Measurements from ENCODE around the gene TMBIM6.

TMBIM6 gene

DNA sequence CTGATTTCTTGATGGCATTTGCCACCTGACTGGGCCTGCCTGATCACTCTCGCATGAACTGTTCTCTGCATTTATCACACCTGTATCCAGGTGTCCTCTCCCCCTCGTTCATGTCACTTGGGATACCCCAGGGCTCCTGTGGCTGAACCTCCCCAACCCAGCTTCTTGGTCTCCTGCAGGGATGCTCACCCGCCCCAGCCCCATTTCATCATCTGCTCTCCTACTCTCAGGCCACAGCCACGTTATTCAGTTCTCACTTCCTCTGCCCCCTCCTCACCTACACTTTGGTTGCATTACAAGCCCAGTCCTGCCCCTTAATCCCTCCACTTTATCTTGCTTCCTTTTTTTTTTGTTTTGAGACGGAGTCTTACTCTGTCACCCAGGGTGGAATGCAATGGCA, 35.5 kb downstream of the TMBIM6 start:
- no peak overlapping the region for H2BK12ac ChIP-seq (ENCODE audit: low read length)
- no peaks in the 10 kb centered on the region for H3K27me3 ChIP-seq (ENCODE audit: insufficient read depth, low read length)
- H3K79me2 ChIP-seq (ENCODE audit: control insufficient read depth, insufficient read depth, low read length, poor library complexity): no peaks in the 10 kb centered on the region
- no peak overlapping the region for H2BK120ac ChIP-seq (ENCODE audit: insufficient read depth, low read length, poor library complexity)
- H2AK5ac ChIP-seq (ENCODE audit: low read length): no peak overlapping the region
- no peaks in the 10 kb centered on the region for H3K36me3 ChIP-seq (ENCODE audit: control insufficient read depth in 1 of 2, insufficient read depth in 2 of 2, low read length in 2 of 2)
- H3K27ac ChIP-seq (ENCODE audit: low read depth, low read length): no peak overlapping the region
- no peak overlapping the region for H3K23ac ChIP-seq (ENCODE audit: low read length)
- H3K9ac ChIP-seq (ENCODE audit: low read length): no peak overlapping the region
- H3K18ac ChIP-seq (ENCODE audit: low read length): no peak overlapping the region
- DNase-seq: no peak
- no peaks in the 10 kb centered on the region for H3K4me1 ChIP-seq (ENCODE audit: control insufficient read depth in 1 of 2, insufficient read depth in 2 of 2, low read length in 2 of 2)
- H4K12ac ChIP-seq (ENCODE audit: low read depth, low read length): no peak overlapping the region
- H3K14ac ChIP-seq (ENCODE audit: low read length): no peak overlapping the region
- WGBS (ENCODE audit: extremely low coverage, insufficient coverage, insufficient read length): no CpG with 5 or more reads among the region's 5 CpGs
- H3K79me1 ChIP-seq (ENCODE audit: low read length): no peaks in the 10 kb centered on the region
- no peak overlapping the region for H3K4ac ChIP-seq (ENCODE audit: low read depth, low read length)
- no peak overlapping the region for H2AFZ ChIP-seq (ENCODE audit: insufficient read depth, low read length, poor library complexity)
- no peak overlapping the region for H4K91ac ChIP-seq (ENCODE audit: low read depth, low read length)
- H3K4me2 ChIP-seq (ENCODE audit: low read length): no peak overlapping the region
- no peak overlapping the region for H4K8ac ChIP-seq (ENCODE audit: low read depth, low read length)
- H3K4me3 ChIP-seq (ENCODE audit: low read depth, low read length): no peak overlapping the region
- H2BK5ac ChIP-seq (ENCODE audit: low read depth, low read length, poor library complexity): no peak overlapping the region
- H3K9me3 ChIP-seq (ENCODE audit: insufficient read depth, low read depth, low read length): no peaks in the 10 kb centered on the region

GRCh38 chr12:49777341-49777740, 36.0 kb downstream of the TMBIM6 start:
- H2BK5ac ChIP-seq (ENCODE audit: low read depth, low read length, poor library complexity): no peak overlapping the region
- no peak overlapping the region for H2AFZ ChIP-seq (ENCODE audit: insufficient read depth, low read length, poor library complexity)
- H3K79me1 ChIP-seq (ENCODE audit: low read length): no peaks in the 10 kb centered on the region
- no peaks in the 10 kb centered on the region for H3K9me3 ChIP-seq (ENCODE audit: insufficient read depth, low read depth, low read length)
- H3K27ac ChIP-seq (ENCODE audit: low read depth, low read length): no peak overlapping the region
- H3K79me2 ChIP-seq (ENCODE audit: control insufficient read depth, insufficient read depth, low read length, poor library complexity): no peaks in the 10 kb centered on the region
- H3K4me1 ChIP-seq (ENCODE audit: control insufficient read depth in 1 of 2, insufficient read depth in 2 of 2, low read length in 2 of 2): no peaks in the 10 kb centered on the region
- no peak overlapping the region for H4K91ac ChIP-seq (ENCODE audit: low read depth, low read length)
- H3K18ac ChIP-seq (ENCODE audit: low read length): no peak overlapping the region
- H3K23ac ChIP-seq (ENCODE audit: low read length): no peak overlapping the region
- no peak overlapping the region for H3K9ac ChIP-seq (ENCODE audit: low read length)
- no peak for DNase-seq
- H2BK120ac ChIP-seq (ENCODE audit: insufficient read depth, low read length, poor library complexity): no peak overlapping the region
- H2BK12ac ChIP-seq (ENCODE audit: low read length): no peak overlapping the region
- no CpG with 5 or more reads among the region's 3 CpGs for WGBS (ENCODE audit: extremely low coverage, insufficient coverage, insufficient read length)
- H4K8ac ChIP-seq (ENCODE audit: low read depth, low read length): no peak overlapping the region
- H3K27me3 ChIP-seq (ENCODE audit: insufficient read depth, low read length): no peaks in the 10 kb centered on the region
- H4K12ac ChIP-seq (ENCODE audit: low read depth, low read length): no peak overlapping the region
- H3K4me2 ChIP-seq (ENCODE audit: low read length): no peak overlapping the region
- no peak overlapping the region for H3K4me3 ChIP-seq (ENCODE audit: low read depth, low read length)
- H3K4ac ChIP-seq (ENCODE audit: low read depth, low read length): no peak overlapping the region
- H3K36me3 ChIP-seq (ENCODE audit: control insufficient read depth in 1 of 2, insufficient read depth in 2 of 2, low read length in 2 of 2): no peaks in the 10 kb centered on the region
- H2AK5ac ChIP-seq (ENCODE audit: low read length): no peak overlapping the region
- no peak overlapping the region for H3K14ac ChIP-seq (ENCODE audit: low read length)

- no peaks in the 10 kb centered on the region for H3K27me3 ChIP-seq (ENCODE audit: insufficient read depth, low read length)
- H2AFZ ChIP-seq (ENCODE audit: insufficient read depth, low read length, poor library complexity): no peak overlapping the region
- H3K79me1 ChIP-seq (ENCODE audit: low read length): no peaks in the 10 kb centered on the region
- no peak overlapping the region for H3K14ac ChIP-seq (ENCODE audit: low read length)
- no peak overlapping the region for H3K4me3 ChIP-seq (ENCODE audit: low read depth, low read length)
- DNase-seq: peak; percentile 80 to 89
- no peak overlapping the region for H3K4me2 ChIP-seq (ENCODE audit: low read length)
- H4K12ac ChIP-seq (ENCODE audit: low read depth, low read length): no peak overlapping the region
- no peak overlapping the region for H3K4ac ChIP-seq (ENCODE audit: low read depth, low read length)
- no peak overlapping the region for H4K8ac ChIP-seq (ENCODE audit: low read depth, low read length)
- H3K23ac ChIP-seq (ENCODE audit: low read length): no peak overlapping the region
- H2BK120ac ChIP-seq (ENCODE audit: insufficient read depth, low read length, poor library complexity): no peak overlapping the region
- no peak overlapping the region for H3K27ac ChIP-seq (ENCODE audit: low read depth, low read length)
- no peak overlapping the region for H2BK5ac ChIP-seq (ENCODE audit: low read depth, low read length, poor library complexity)
- no peak overlapping the region for H3K9ac ChIP-seq (ENCODE audit: low read length)
- no peaks in the 10 kb centered on the region for H3K4me1 ChIP-seq (ENCODE audit: control insufficient read depth in 1 of 2, insufficient read depth in 2 of 2, low read length in 2 of 2)
- no peak overlapping the region for H4K91ac ChIP-seq (ENCODE audit: low read depth, low read length)
- no peak overlapping the region for H3K18ac ChIP-seq (ENCODE audit: low read length)
- no peaks in the 10 kb centered on the region for H3K9me3 ChIP-seq (ENCODE audit: insufficient read depth, low read depth, low read length)
- WGBS (ENCODE audit: extremely low coverage, insufficient coverage, insufficient read length): no CpG with 5 or more reads among the region's 19 CpGs
- H2BK12ac ChIP-seq (ENCODE audit: low read length): no peak overlapping the region
- H3K79me2 ChIP-seq (ENCODE audit: control insufficient read depth, insufficient read depth, low read length, poor library complexity): no peaks in the 10 kb centered on the region
- H2AK5ac ChIP-seq (ENCODE audit: low read length): no peak overlapping the region
- no peaks in the 10 kb centered on the region for H3K36me3 ChIP-seq (ENCODE audit: control insufficient read depth in 1 of 2, insufficient read depth in 2 of 2, low read length in 2 of 2)
Measured at GRCh38 chr12:49777800-49778748, 36.7 kb downstream of the TMBIM6 start.

DNA sequence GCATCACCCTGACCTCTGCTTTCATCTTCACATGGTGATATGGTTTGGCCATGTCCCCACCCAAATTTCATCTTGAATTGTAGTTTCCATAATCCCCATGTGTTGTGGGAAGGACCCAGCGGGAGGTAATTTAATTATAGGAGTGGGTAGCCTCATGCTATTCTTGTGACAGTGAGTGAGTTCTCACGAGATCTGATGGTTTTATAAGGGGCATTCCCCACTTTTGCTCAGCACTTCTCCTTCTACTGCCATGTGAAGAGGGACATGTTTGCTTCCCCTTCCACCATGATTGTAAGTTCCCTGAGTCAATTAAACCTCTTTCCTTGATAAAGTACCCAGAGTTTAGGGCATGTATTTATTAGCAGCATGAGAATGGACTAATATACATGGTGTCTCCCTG, 38.2 kb downstream of the TMBIM6 start:
- Histone ChIP-seq H2AFZ (ENCODE audit: insufficient read depth, low read length, poor library complexity) (no peak overlapping the region), H2AK5ac (ENCODE audit: low read length) (no peak overlapping the region), H3K9ac (ENCODE audit: low read length) (no peak overlapping the region), H3K4me2 (ENCODE audit: low read length) (no peak overlapping the region), H4K12ac (ENCODE audit: low read depth, low read length) (no peak overlapping the region), H3K79me2 (ENCODE audit: control insufficient read depth, insufficient read depth, low read length, poor library complexity) (no peaks in the 10 kb centered on the region), H3K18ac (ENCODE audit: low read length) (no peak overlapping the region), H4K8ac (ENCODE audit: low read depth, low read length) (no peak overlapping the region), H2BK12ac (ENCODE audit: low read length) (no peak overlapping the region), H2BK5ac (ENCODE audit: low read depth, low read length, poor library complexity) (no peak overlapping the region), H3K4me3 (ENCODE audit: low read depth, low read length) (no peak overlapping the region), H3K4me1 (ENCODE audit: control insufficient read depth in 1 of 2, insufficient read depth in 2 of 2, low read length in 2 of 2) (no peaks in the 10 kb centered on the region), H3K4ac (ENCODE audit: low read depth, low read length) (no peak overlapping the region), H3K36me3 (ENCODE audit: control insufficient read depth in 1 of 2, insufficient read depth in 2 of 2, low read length in 2 of 2) (no peaks in the 10 kb centered on the region), H2BK120ac (ENCODE audit: insufficient read depth, low read length, poor library complexity) (no peak overlapping the region), H3K27me3 (ENCODE audit: insufficient read depth, low read length) (no peaks in the 10 kb centered on the region), H3K23ac (ENCODE audit: low read length) (no peak overlapping the region), H3K14ac (ENCODE audit: low read length) (no peak overlapping the region), H3K27ac (ENCODE audit: low read depth, low read length) (no peak overlapping the region), H3K79me1 (ENCODE audit: low read length) (no peaks in the 10 kb centered on the region), H3K9me3 (ENCODE audit: insufficient read depth, low read depth, low read length) (no peaks in the 10 kb centered on the region), H4K91ac (ENCODE audit: low read depth, low read length) (no peak overlapping the region)
- no CpG with 5 or more reads among the region's 2 CpGs for WGBS (ENCODE audit: extremely low coverage, insufficient coverage, insufficient read length)
- DNase-seq: no peak

Data from trophoblast cell (in vitro differentiated cells and primary cell).